HG02571 (cell line): ENCODE data around the gene DNAAF8.

Experiments
- ATAC-seq: cut with Tn5 transposase; IDR thresholded peaks from one replicate; pipeline ENCODE4 v1.9.1; 2021; ENCODE audit warnings: mild to moderate bottlenecking, moderate library complexity; ENCODE audit not compliant: unreplicated experiment

Gene DNAAF8

DNA sequence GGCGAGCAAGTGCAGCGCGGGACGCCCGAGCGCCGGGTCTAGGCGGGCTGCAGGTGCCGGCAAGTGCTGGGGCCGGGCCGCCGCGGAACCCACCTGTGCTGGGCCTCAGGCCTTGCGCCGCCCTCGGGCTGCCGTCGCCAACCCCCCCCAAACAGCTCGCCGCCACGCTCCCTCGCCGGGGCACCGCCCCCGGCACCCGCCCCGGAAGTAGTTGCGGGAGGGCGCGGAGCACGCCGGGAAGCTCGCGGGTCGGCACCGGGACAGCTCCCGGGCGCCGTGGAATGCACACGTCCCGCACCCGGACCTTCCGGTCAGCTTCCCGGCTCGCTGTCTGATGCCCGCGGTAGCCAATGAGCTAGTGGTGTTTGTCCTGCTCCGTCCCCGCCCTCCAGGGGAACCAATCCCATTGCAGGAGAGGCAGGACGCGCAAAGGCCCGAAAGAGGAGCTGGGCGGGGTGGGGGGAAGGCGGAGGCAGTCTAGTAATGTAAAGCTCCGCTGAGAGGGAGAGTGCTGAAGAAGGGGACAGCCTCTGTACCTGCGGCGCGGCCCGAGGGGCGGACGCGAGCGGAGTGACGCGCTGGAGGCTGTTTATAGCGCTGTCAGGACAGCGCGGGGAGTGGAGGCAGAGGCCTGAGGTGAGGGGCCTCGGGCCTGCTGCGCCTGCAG is at the start of gene DNAAF8, which contains the start of gene ANKS3:
Gene DNAAF8 (plus strand): TSS at position 475 of the 667 bp plus-strand sequence. CDS start 1,978 bp downstream, outside the sequence.
Gene ANKS3 (minus strand): TSS at position 209 of the 667 bp plus-strand sequence. CDS start 4,122 bp downstream, outside the sequence.
- ATAC-seq, result peak; percentile 76

DNA sequence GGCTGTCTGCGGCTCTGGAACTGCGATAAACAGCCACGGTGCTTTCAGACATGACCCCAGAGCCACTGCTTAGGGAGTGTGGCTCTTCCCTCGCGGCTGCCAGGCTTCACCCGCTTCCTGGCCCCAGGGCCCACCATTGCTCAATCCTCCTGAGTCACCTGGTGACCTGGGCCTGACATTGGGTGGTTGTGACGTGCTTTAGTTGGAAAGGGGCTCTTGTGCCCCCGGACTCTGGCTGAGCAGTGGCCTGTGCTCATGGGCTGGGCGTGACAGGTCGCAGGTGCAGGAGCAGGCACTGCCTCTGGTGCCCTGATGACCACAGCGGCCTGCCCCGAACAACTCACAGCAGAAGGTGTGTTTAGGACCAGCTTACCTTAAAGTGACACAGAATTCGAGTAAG is 49.6 kb upstream of the DNAAF8 start:
- ATAC-seq, result no peak

DNA sequence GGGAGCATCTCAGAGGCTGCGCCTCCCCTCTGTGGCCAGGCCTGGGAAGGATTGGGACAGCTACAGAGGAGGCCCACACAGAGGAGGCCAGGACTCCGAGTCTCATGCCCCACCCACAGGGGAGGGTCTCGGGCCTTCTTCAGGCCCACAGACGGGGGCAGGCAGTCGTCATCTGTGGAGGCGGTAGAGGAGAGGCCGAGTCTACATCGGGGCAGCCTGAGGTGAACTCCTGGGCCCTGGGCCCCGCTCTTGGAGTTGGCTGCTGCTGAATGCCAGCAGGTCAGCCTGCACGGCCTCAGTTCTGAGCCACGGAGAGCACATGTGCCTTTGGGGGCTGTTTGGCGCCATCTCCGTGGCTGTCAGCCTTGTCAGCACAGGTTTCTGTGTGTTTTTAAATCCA is 49.0 kb upstream of the DNAAF8 start:
- ATAC-seq, result no peak

DNA sequence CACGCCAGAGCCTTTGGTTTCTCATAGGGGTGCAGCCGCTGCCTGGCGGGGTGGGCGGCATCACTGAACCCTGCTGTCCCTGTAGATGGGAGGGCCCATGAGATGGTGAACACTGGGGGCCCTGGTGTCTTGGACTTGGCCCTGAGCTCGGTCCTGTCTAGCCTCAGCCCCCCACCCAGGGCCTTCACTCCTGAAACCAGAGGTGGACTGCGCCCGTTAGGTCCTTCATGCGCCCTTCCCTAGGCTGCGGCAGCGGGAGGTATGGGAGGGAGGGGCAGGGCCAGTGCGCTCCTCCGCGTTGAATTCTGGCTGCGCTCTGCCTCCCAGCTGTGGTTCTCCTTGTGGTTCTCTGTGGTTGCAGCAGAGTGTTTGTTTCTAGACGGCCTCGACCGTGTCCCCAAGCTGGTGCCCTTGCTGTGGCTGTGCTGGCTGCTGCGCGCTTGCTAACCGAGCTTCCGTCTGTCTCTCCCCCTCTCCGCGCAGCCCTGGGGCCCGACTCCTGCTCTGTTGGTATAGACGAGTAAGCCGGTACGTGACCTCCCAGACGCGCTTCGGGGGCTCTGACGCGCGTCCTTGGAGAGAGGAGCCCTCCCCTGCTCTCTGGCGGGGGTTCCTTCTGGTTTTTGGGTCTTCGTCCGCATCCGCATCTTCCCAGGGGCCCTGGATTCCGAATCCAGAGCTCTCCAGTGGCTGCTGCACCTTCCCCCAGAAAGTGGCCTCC is 48.4 kb upstream of the DNAAF8 start:
- ATAC-seq, result no peak

DNA sequence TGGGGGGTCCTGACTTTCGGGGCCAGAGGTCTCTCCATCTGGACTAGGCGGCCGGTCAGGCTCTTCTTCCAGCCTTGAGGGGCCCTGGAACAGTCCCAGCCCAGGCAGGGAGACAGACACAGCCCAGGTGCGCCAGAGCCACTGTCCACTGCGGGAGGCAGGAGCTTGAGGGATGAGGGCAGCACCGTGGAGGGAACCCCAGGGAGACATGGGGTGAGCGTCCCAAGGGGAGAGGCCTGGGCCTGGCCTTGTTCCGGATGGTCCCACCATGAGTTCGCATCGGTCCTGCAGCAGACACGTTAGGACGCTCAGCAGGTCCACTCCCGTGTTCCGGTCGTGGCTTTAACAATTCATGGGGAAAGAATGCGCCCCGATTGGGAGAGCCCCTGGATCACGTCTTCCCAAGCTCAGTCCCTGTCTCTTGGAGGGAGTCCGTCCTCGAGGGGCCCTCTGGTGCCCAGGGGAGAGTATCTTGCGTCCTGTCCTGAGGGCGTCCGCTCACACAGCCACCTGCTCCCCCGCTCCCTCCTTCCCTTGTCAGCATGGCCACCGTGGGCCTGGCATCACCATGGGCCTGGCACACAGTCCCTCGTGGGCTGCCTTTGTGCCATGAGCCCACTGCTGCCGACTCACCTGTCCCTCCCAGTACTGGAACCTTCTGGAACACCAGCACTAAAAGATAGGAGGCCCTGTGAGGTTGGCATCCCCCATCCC is 47.7 kb upstream of the DNAAF8 start:
- ATAC-seq, result no peak

DNA sequence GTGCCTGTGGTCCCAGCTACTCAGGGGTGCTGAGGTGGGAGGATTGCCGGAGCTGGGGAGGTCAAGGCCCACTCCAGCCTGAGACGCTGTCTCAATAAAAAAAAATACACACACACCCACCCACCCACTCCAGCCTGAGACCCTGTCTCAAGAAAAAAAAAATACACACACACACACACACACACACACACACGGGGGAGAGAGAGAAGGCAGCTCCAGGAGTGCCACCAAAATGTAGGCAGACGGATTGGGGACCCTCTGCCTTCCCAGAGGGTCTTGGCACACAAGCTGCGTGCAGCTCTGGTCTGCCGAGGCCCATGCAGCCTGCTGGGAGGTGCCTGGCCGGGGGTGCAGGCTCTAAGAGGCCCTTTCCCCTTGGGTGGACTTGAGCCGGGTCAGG is 46.9 kb upstream of the DNAAF8 start:
- ATAC-seq, result no peak

DNA sequence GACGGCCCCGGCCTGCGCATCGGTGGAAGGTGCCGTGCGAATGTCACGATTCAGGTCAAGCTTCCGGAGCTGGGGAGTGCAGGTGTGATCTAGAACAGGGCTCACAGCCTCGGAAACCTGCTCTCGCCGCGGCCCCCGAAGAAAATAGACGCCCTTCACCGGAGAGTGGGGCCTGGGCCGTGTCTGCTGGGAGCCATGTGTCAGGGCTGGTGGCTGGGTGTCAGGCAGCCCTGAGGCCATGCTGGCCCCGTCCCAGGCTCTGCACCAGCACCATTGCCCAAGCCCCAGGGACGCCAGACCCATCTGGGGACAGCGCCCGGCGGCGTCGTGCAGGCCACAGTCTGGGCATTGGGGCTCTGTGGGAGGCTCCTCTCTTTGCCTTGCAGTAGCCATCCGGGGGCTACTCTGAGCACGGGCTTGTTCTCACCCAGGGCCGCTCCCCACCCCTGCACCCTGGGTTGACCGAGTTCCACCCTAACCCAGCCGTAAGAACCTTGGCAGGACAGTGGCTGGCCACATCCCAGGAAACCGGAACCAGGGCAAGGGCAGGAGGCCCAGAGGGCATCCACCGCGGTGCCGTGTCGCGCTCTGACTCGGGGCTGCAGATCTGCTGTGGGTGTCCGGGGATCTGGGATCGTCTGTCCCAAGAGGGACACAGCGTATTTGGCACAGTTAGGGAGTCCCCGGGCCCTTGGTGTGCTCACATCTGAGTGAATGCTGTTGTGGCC is 46.2 kb upstream of the DNAAF8 start:
- no peak for ATAC-seq

DNA sequence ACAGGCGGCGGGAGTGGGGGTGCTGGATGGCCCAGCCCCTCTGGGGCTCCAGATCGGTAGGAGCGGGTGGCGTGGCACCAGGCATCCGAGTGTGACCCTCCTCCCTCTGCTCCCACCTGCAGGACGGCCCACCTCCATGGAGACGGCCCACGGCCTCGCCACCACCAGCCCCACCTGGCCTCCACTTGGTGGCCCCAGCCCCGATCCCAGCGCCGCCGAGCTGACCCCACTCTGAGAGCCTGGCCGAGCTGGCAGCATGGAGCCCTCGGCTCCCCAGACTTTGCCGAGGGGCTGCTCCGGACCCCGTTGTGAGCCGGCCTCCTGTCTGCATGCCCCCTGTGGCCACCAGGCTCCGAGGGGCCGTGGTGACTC is 45.7 kb upstream of the DNAAF8 start:
- no peak for ATAC-seq

DNA sequence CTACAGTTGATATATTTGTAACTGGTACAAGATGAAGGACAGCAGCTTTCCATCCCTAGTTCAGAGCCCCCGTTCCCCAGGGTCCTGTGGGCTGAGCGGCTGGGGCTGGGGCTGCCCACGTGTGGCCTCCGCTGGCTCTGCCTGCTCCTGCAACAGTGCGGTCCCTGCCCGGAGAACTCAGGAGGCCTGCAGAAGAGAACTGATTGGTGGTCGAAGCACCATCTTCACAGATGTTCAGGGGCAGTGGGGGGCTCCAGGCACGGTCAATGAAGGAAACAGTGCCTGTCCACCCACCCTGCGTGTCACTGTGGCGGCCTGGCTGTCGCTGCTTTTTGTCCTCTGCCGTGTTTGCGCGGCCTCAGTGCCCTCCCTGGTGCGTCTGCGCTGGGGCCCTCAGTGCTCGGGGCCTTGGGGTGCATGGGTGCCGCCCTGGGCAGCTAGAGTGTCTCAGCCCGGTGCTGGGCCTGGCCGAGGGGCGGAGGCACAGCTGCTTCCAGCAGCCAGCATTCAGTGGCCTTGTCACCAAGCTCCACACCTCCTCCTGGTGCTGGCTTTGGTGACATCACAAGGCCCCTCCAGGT is 45.2 kb upstream of the DNAAF8 start:
- no peak for ATAC-seq

DNA sequence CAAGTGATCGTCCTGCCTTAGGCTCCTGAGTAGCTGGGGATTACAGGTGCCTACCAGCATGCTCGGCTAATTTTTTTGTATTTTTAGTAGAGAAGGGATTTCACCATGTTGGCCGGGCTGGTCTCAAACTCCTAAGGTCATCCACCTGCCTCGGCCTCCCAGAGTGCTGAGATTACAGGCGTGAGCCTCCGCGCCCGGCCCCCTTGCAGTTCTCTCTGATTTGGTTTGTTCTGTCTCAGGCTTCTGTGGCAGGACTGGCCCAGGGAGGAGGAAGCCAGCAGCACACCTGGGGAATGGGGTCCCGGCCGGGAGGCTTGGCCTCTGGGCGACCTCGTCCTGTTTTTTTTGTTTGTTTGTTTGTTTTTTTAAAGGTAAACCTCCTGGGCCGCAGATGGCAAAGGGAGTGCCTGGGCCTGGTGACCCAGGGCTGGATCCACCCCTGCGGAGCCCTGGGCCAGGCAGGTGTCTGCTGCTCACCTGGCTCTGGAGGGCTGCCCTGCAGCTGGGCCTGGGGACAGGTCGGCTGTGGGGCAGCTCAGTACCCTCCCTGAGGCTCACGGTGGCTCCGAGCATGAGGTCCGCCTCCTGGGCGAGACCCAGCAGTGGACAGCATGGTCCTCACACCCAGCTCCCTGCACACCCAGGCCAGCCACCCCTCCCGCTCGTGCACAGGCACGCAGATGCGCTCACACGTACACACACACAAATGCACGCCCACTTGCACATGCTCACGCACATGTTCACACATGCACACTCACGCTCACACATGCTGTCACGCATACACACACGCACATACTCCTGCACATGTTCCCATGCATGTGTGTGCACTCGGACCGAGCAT is 44.3 kb upstream of the DNAAF8 start:
- no peak for ATAC-seq

DNA sequence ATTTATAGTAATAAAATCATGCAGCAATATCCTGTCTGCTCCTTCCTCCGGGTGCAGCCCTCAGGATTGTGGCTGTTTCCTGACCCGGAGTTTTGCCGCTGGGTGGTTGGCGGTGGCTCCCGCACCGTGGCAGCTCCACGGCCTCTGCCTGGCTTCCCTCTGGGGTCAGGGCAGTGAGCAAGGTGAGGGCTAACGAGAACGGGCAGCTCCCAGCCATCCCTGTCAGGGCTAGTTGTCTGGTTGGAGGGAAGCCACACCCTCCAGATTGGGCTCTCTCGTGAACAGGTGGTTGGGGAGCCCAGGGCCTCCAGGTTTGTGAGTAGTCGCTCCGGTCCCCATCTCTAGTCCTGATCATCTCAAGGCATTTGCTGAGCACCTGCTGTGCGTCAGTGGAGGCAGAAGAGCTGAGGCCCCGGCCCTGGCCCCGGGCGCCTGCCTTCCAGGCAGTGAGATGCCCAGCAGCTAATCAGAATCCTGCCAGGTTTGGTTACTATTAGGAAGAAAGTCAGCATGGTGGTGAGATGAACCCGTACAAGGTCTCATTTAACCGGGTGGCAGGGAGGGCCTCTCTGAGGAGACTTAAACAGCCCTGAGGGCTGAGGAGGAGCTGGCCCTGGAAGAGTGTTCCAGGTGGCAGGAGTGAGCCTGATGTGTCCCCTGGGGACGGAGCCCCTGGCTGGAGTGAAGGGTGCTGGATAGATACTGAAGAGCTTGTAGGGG is 43.2 kb upstream of the DNAAF8 start:
- no peak for ATAC-seq

DNA sequence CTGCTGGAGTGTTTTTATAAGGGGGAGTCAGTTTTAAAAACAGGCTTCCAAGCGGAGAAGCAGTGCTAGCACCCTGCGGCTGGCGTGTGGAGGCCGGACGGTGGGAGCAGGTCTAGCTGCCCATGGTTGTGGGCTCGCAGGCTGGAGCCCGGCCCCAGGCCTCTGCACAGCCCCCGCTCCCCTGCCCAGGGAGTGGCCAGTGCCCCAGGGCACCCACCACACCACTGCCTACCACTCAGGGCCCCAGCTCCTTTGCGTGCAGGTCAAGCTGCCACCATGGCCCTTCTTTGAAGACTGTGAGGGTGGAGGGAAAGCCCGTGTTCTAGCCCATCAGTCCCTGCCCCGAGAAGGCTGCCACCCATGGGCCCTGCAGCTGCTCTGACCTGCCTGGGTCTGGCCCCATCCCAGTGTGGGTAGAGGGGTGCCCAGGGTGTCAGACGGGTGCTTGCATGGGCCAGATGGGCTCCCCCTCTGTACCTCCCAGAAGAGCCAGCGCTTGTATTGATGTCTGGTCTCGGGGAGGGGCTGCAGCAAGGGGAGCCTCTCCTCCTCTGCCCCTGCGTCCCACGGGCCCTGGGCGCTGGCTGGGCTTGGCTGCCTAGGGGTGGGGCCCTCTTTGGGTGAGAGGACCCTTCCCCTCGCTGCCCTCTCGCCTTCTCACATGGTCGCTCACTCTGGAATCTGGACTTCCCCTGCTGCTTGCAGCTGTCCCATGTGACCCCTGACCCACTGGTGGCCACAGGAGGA is 42.5 kb upstream of the DNAAF8 start:
- ATAC-seq, result no peak

DNA sequence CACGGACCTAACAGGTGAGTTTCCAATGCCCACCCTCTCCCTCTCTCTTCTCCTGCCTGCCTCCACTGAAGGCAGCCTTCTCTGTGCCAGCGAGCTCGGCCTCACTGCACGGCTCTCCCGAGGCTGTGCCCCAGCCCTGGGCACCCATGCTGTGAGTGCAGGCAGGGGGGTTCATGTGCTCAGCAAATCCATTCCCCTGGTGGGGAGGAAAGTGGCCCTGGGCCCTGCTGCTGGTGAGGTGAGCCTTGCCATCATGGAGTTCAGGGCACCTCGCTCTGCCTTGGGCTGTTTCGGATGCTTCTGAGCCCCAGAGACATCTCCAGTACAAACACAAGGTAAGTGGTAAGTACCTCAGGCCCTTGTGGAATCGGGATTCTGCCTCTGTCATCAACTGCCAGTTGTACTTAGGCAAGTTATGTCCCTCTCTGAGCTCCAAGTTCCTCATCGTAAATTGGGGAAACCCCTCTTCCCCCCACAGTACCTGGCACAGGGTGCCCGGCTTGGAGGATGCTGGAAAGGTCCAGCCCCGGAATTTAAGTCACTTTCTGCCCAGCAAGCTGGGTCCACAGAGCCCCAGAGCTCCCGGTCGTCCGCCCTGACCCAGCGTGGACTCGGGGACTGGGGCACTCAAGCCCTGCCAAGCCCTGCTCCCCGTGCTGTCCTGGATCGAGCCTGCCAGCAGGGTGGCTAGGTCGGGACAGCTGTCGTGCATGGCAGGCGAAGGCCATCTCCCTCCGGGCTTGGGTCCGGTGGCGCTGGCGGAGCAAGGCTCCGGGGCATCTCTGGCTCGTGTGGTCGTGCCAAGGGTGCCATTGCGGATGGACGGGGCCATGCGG is 41.7 kb upstream of the DNAAF8 start:
- peak; percentile 4 for ATAC-seq

DNA sequence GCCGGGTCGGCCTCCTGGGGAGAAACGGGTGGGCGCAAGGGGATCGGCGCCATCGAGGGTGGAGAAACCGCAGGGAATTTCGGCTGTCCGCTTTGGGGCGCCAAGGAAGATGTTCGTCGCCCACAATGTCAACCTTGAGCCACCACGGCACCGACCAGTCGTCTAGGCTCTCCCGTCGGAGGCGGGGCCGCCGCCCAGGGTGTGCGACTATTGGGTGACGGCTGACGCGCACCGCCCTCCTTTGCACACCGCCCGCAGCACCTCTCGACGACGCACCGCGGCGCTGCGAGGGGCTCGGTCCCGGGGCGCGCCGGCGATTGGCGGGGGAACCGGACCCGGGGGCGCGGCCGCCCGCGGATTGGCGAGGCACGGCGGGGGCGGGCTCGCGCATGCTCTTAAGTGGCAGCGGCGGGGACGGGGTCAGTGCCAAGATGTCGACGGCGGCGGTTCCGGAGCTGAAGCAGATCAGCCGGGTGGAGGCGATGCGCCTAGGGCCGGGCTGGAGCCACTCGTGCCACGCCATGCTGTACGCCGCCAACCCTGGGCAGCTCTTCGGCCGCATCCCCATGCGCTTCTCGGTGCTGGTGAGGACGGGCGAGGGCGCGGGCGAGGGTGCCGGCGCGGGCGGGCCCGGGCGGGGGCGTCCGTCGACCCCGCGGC is 40.9 kb upstream of the DNAAF8 start, which contains the start of gene NUDT16L1:
Gene NUDT16L1 (plus strand): TSS at position 267 of the 660 bp plus-strand sequence. CDS start 165 bp downstream, at position 432.
- ATAC-seq, result peak; percentile 92

DNA sequence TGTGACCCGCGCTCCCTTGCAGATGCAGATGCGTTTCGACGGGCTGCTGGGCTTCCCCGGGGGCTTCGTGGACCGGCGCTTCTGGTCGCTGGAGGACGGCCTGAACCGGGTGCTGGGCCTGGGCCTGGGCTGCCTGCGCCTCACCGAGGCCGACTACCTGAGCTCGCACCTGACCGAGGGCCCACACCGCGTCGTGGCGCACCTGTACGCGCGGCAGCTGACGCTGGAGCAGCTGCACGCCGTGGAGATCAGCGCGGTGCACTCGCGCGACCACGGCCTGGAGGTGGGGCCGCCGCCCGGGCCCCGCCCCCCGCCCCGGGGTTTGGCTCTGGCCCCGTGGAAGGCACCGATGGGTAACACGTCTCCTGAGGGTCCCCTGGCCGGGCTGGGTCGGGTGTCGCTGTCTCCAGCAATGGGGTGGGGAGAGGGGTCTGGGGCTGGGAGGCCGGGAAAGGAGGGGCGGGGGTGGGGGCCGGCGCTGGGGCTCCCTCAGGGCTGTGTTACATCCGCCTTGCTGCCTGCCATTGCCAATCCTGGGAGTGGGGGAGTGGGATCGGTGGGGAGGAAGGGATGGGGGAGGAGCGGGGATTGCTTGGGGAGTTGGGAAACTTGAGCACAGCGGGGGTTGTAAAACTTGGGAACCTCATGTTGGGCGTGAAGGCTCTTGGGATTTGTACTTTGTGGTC is 40.2 kb upstream of the DNAAF8 start:
- peak; percentile 16 for ATAC-seq

DNA sequence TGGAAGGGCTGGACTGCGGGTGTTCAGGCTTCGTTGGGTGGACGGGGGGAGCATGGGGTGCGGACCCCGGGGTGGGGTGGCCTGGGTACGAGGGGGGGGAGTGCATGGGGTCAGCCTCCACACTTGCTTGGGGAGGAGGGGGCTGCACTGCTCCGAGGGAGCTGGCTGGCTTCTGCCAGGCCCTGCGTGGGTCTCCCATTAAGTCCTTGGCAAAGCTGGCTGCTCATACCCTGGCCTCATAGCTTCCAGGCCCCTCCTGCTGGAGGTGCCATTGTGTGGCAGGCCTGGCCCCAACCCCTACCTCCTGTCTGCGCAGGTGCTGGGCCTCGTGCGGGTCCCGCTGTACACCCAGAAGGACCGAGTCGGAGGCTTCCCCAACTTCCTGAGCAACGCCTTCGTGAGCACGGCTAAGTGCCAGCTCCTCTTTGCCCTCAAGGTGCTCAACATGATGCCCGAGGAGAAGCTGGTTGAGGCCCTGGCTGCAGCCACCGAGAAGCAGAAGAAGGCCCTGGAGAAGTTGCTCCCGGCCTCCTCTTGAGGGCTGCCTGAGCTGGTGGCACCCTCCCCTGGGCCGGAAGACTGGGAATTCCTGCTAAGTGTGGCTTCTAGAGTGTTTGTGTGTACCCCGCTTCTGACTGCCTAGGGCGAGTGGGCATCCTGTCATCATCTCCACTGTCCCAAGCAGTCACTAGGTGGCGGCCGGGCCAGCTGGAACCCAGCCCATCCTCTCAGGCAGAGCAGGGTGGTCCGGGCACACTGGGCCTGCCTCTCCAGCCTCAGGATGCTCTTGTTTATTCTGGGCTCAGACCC is 39.5 kb upstream of the DNAAF8 start:
- ATAC-seq, result no peak
